K562 (cell line): ENCODE data around the gene PLEKHA7.

ENCODE experiments used
- NFIC ChIP-seq: fragments of 450-650 bp; IDR thresholded peaks from 2 replicates; pipeline ENCODE4 v1.6.1; 2017; ENCODE audit warnings: mild to moderate bottlenecking, inconsistent platforms
- POLR2A ChIP-seq: fragments of 450-650 bp; conservative IDR thresholded peaks from 2 replicates; pipeline ENCODE4 v1.6.1; 2016
- PYGO2 ChIP-seq: fragments of 450-650 bp; IDR thresholded peaks from 2 replicates; pipeline ENCODE4 v1.6.1; 2016; ENCODE audit warnings: mild to moderate bottlenecking, missing genetic modification characterization, moderate library complexity, missing compliant biosample characterization
- STAG1 ChIP-seq: sonication (generic); formaldehyde crosslinking; IDR thresholded peaks from 2 replicates; pipeline ENCODE4 v1.5.0; 2020; ENCODE audit warnings: missing genetic modification reagents, borderline replicate concordance
- ZNF609 ChIP-seq: sonication (generic); formaldehyde crosslinking; IDR thresholded peaks from 2 replicates; pipeline ENCODE4 v1.8.1; 2023; ENCODE audit warnings: missing genetic modification reagents, mild to moderate bottlenecking, borderline replicate concordance

GRCh38 chr11:16902781-16903378 lies 111.3 kb downstream of the PLEKHA7 start:
- TF ChIP-seq POLR2A: no peak
- no peak for TF ChIP-seq STAG1 (CRISPR knock-in tag)
- TF ChIP-seq NFIC: no peak
- TF ChIP-seq PYGO2: no peak
- no peak for TF ChIP-seq ZNF609 (CRISPR knock-in tag)
